ENCODE data around the gene ACOT7.

- TF ChIP-seq REST (IDR thresholded peaks at IDR 0.05; ENCODE audit: low read depth): no peak
- no peak for TF ChIP-seq YY1 (IDR thresholded peaks at IDR 0.05; ENCODE audit: low read depth)
- TF ChIP-seq FOXM1 (IDR thresholded peaks at IDR 0.05; ENCODE audit: borderline replicate concordance, low read depth): no peak
- TF ChIP-seq MAX (IDR thresholded peaks at IDR 0.05): no peak
- TF ChIP-seq NFIC (IDR thresholded peaks at IDR 0.05): no peak
- no peak for TF ChIP-seq EP300 (IDR thresholded peaks at IDR 0.05; ENCODE audit: borderline replicate concordance)
These were observed 93.1 kb downstream of the ACOT7 start for GRCh38 chr1:6300342-6301048.
